Measurements from ENCODE around the gene SKIC8. TPM values are rescaled to one million over a fixed set of nuclear protein-coding genes. Genes with fewer than 3 reads are reported as not detected.

Gene SKIC8
- polyA plus RNA-seq, 4 donors, result 90.0 to 113 (median 106) TPM

DNA sequence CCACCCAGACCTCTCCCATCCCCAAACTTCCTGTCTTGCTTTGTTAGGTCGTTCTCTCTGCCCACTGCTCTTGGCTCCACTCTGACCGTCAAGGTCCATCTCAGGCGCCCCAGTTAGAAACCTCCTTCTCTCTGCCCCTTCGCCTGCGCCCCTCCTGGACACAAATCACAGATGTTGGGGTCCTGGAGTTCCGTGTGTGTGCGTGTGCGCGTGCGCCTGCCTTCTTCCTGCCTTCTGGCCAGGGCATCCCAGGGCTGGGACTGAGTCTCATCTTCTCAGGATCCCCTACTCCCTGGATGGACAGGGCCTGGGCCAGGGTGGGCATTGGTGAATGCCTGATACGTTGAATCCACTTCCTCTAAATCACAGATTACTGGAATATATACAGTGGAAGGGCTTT, 65.9 kb downstream of the SKIC8 start:
- no peak for DNase-seq (ENCODE audit: low read depth in 4 of 4, low spot score in 3 of 4)

Other genes with a start within 250 kb of the SKIC8 start
- gene TBC1D2B, start 221.9 kb downstream of the SKIC8 start, polyA plus RNA-seq (ENCODE audit: insufficient read length in 4 of 4), result 10 to 100 TPM; 30.1 to 45.4 (median 31.3) TPM
- gene SH2D7, start 207.0 kb downstream of the SKIC8 start, polyA plus RNA-seq (ENCODE audit: insufficient read length in 4 of 4), result under 1 TPM; 0.33 to 0.80 (median 0.57) TPM
- 10 to 100 TPM; 15.6 to 30.5 (median 29.3) TPM for gene CIB2, start 168.2 kb downstream of the SKIC8 start, polyA plus RNA-seq (ENCODE audit: insufficient read length in 4 of 4)
- 10 to 100 TPM; 38.0 to 58.9 (median 58.0) TPM for gene IDH3A, start 150.2 kb downstream of the SKIC8 start, polyA plus RNA-seq (ENCODE audit: insufficient read length in 4 of 4)
- gene ACSBG1, start 65.0 kb downstream of the SKIC8 start, polyA plus RNA-seq (ENCODE audit: insufficient read length in 4 of 4), result 1 to 10 TPM in 3 of 4 donors, under 1 TPM in 1; 0.73 to 1.7 (median 1.2) TPM
- 10 to 100 TPM; 21.2 to 28.4 (median 25.4) TPM for gene DNAJA4, start 35.0 kb downstream of the SKIC8 start, polyA plus RNA-seq (ENCODE audit: insufficient read length in 4 of 4)
- 10 to 100 TPM; 52.3 to 65.6 (median 58.7) TPM for gene CRABP1, start 40.7 kb upstream of the SKIC8 start, polyA plus RNA-seq (ENCODE audit: insufficient read length in 4 of 4)
- gene IREB2, start 138.6 kb upstream of the SKIC8 start, polyA plus RNA-seq (ENCODE audit: insufficient read length in 4 of 4), result 10 to 100 TPM; 63.6 to 66.8 (median 65.6) TPM
- 1 to 10 TPM; 7.1 to 9.1 (median 8.3) TPM for gene HYKK, start 208.0 kb upstream of the SKIC8 start, polyA plus RNA-seq (ENCODE audit: insufficient read length in 4 of 4)
- 100 to 1,000 TPM; 205 to 309 (median 268) TPM for gene PSMA4, start 240.8 kb upstream of the SKIC8 start, polyA plus RNA-seq (ENCODE audit: insufficient read length in 4 of 4)